DMS153 (cell line): ENCODE data around the gene MTMR4.
A peak's percentile ranks its signal among the peaks of the same experiment; 100 is the strongest.
"Not testable (repeated sequence)": the region's sequence is repeated elsewhere in the genome, so short reads cannot be mapped to it uniquely, and the experiment has no call there.

Source experiments
- DNase-seq: peaks from one replicate; lab custom pipeline; 2025; lab: John Stamatoyannopoulos, UW

The MTMR4 gene

DNA sequence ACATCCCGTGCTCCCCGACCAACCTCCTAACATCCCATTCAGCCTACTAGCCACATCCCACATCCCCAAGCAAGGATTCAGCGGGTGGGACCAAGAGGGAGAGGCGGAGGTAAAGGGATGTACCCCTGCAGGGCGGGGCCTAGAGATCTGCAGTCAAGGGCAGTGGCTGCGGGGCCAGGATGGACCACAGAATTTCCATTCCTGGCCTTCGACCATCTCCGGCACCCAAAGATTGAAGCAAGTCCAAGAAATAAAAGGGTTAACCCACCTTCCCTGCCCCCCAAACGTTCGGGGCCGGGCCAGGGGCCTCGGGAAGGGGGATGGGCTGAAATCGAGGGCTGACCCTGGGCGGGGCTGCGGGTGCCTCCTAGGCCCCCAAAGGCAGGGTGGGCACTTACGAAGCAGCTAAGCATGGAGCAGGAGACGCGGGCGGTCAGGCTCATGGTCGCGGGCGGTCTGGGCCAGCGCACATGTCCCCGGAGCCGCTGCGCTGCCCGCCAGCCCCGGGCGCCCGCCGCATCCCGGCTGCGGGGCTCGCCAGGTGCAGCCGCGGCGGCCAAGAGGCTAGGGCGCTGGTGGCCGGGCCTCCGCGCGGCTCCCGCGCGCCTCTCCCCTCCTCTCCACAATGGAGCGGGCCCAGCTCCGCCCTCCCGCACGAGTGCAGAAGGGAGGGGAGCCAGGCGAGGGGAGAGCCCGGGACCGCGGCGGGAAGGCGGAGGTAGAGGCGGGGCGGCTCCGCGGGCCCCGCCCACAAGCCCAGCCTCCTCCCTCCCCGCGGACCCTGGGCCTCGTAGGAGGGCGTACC lies at the start of gene MTMR4:
TSS of gene MTMR4 (minus strand) at position 674 of the 805 bp plus-strand sequence. CDS start at position 443, 231 bp downstream.
- DNase-seq = peak; percentile 68

DNA sequence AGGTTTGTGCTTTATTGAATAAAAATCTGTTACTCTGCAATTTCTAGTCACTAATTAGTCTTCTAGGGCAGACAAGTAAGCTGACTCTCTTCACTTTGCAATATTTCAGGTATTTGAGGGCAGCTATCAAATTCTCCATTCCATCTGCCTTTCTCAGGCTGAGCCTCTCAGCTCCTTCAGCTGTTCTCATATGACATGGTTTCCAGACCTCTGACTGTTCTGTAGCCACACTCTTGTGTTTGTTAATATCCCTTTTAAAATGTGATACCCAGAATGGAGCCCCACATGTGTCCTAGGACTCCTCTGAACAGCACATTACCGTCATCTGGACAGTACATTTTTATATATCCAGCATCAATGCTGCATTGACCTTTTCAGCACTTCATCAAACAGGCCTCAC lies 46.1 kb upstream of the MTMR4 start:
- no peak for DNase-seq

DNA sequence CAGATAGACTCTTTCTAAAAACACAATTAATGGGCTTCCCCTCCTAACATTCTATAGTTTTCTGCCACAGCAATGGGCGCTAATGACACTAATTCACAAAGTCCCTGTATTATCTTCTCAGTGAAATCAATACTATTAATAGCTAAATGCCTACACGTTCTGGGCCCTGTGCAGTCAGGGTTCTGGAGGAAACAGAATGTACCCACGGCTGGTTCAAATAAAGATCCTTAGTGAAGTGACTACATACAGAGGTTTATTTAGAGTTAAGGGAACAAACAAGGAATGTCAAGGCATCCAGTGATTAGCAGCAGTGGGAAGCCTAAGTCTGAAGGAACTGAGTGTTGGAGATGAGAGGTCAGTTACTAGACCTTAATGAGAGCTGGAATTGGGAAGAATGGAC lies 43.5 kb upstream of the MTMR4 start:
- no peak for DNase-seq

DNA sequence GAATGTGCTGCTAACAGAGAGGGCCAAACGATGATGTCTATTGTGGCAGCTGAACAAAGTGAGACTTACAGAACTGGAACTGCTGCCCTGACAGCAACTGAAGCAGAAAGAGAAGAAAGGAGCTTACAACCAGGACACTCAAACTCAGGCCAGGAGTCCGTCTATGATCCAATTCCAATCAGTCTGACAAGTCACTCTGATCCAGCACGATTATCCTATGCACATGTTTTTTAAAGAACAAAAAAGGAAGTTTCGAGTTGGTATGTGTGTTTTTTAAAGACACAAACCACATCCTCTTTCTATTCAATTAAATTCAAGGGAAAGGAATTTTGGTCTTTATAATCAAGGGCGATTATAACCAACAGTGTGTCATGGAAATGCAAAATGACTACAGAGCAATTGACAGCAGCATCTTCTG lies 42.4 kb upstream of the MTMR4 start:
- no peak for DNase-seq

DNA sequence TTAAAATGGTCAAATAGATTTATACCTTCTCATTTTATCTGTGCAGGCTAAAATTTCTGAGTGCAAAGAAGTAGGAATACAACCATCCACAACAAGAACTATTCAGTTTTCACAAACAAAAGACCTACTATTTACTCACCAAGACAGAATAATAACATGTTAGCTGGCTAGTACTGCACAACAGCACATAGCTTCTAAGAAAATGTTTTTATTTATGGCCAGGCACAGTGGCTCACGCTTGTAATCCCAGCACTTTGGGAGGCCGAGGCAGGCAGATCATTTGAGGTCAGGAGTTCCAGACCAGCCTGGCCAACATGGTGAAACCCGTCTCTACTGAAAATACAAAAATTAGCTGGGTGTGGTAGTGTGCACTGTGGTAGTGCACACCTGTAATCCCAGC lies 40.7 kb upstream of the MTMR4 start:
- DNase-seq = not testable (repeated sequence)

DNA sequence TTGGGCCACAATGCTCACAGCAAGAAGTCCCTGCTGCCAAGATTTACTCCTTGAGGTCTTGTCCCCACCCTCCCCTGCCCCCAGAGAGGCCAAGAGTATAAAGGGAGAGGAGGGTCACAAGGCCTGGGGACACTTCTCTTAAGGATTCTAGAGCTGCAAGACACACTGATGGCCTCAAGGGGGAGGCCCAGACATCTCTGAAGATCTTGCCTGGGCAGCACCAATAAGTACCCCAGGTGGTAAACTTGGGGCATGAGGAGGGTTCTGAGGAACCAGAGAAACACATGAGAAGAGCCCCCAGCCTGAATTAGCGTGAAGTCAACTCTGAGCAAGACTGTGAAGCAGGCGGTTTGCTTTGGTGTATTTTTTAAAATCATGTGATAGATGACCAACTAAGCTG lies 26.8 kb upstream of the MTMR4 start:
- no peak for DNase-seq

DNA sequence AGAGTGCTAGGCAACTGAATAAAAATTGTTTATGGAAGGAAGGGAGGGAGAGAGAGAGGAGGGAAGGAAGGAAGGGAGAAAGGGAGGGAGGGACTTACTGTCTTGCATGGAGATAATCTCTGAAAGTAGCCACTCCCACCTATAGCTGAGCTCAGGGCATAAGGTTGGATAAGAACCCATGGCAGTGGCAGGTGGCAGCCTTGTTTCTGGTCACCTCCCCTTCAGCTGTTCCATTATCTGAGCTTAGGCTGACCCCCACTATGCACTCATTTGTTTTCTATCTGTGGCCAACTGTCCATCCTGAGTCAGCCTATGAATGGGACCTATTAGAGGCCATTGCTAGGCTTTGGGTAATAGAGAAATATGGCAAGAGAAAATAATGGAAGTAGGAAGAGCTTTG lies 25.3 kb upstream of the MTMR4 start:
- no peak for DNase-seq

DNA sequence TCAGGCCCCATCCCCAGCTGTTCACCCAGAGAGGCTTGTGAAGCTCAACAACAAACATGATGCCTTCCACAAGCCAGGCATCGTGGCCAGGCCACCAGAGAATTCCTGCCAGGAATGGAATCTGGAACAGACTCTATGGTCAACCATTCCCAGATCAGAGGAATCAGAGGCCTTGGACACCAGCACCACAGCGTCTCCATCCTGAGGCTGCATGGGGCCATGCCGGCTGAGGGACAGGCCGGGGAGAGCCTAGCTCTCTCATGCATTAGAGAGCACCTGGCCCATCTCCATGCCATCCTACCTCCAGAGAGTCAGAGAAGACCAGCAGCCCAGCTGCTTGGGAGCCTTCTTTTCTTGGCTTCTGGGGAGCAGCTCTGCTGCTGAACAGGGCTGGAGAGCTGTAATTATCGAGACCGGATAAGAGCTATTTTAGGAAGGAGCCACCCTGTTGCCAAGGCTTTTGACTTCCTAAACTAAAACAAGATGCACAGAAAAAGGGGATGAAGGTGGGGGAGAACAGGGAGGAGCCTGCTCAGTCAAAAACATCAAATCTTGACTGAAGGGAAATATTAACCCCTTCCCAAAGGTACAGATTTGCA lies 24.5 kb upstream of the MTMR4 start:
- no peak for DNase-seq

DNA sequence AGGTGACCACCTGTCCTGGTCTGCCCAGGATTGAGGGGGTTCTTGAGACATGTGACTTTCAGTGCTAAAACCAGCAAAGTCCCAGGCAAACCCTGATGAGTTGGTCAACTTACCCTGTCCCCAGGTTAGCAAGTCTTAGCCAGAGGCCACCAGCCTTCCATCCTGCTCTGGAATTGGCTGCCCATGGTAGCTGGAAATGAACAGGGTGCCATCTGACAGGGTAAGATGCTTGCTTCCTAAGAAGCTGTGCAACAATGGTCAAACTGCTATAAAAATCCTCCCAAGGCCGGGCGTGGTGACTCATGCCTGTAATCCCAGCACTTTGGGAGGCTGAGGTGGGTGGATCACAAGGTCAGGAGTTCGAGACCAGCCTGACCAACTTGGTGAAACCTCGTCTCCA lies 22.8 kb upstream of the MTMR4 start:
- no peak for DNase-seq

DNA sequence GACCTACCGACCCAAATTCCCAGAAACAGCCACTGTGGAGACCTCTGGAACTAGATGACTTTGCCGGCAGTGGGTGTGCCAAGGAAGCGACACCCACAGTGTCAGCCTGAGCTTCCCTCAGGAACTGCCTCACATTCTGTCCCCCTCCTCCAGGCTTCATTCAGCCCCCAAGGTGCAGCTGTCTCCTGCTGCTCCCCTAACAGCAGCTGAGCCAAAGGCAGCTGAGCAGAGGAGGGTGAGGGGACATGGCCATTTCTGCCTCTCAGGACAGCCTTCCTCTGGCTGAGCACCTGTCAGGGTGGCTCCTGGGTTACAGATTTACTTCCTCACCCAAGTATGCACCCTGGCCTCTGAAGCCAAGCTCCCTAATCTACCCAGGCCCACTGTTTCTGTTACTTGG lies 22.1 kb upstream of the MTMR4 start:
- DNase-seq = no peak

DNA sequence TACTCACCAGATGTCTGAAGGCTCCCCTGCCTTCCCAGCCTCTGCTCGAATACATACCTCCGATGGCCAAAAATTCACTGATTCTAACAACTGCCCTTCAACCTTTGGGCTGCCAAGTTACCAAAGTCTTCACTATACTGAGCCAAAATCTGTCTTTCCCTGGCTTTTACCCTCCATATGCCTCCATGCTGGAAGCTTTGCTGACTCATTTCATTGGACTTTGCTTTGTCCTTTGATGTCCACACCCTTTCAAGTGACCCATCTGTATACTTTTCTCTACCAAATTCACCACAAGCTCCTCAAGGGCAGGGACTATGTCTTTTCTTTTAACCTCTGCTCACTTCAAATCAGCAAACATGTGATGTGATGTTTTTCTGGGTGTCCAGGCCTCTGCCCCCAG lies 21.0 kb upstream of the MTMR4 start:
- DNase-seq = no peak

DNA sequence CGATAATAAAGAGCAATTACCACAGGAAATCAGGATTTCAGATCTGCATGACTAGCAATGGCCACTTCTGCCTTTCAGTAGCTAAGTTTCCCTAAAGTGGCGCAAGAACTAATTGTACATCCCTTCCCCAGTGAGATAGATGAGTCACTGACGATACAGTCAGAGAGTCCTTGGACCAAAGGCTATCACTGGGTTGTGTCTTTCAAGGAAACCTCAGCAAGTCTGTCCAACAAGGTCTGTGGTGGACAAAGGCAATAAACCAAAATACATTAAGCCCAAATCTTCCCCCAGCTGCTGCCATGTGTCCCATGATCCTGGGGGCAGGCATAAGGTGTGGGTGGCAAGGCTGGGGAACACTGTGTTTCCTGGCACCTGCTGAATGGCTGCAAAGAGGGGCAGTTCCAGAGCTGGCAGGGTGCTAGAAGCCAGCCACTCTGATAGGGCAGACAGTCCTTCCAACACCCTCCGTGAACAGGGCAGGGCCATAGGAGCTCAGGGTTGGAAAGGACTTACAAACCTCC lies 20.5 kb upstream of the MTMR4 start:
- DNase-seq = no peak

DNA sequence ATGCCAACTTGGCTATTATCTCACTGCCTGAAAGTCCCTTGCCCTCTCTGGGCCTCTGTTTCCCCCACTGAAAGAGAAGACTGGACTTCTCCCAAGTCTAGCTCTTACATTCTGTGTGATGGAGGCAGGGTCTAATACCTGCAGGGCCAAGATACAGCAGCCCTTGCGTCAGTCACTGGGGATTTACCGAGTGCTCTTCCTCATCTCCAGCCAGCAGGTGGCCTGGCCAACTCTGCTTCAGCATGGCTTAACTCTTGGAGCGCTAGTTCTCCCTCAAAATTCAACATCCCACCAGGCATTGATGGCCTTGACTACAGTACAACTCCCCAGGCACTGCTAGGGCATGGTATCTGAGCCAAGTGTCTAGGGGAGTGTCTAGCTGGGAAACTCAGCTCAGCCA lies 19.9 kb upstream of the MTMR4 start:
- DNase-seq = no peak

DNA sequence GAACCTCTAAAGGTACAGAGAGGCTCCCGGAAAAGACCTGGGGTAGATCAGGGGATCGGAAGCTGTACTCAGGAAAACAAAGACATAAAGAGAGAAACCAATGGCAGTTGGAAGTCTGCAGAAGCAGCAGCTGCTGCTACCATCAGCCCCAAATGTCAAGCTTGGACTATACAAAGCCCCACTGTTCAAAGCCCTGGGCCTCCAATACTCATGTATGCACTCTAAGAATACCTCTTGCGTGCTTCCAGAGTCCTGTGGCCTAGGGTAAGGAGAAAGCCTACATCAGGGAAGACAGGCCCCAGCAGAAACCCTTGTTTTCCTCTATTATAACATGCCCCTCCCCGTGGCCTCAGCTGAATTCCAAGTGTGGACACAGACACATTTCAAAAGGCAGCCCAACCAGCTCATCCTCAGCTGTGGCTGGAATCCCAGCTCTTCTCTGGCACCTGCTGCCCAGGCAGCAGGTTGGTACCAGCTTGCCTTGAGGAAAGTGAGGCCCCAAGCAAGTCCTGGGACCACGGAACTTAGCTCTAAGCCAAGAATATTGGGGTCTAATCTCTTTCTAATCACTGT lies 19.3 kb upstream of the MTMR4 start:
- no peak for DNase-seq

DNA sequence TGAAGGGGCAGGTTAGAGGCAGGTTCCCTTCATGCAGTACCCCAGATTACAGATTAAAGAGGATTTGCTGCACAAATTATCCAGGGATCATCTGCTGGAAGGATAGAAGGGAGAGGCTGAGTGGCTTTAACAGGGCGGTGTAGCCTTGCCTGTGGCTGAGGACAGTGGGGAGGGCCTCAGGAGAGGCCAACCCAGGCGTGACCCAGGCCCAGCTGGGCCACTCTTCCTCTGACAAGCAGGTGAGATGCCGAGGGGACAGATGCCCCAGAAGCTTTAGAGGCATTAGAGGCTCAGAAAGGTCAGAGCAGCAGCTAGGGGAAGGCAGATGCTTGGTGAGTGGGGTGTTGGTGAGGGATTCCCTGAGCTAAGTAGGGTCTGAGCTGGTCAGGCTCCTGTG lies 18.1 kb upstream of the MTMR4 start:
- no peak for DNase-seq

DNA sequence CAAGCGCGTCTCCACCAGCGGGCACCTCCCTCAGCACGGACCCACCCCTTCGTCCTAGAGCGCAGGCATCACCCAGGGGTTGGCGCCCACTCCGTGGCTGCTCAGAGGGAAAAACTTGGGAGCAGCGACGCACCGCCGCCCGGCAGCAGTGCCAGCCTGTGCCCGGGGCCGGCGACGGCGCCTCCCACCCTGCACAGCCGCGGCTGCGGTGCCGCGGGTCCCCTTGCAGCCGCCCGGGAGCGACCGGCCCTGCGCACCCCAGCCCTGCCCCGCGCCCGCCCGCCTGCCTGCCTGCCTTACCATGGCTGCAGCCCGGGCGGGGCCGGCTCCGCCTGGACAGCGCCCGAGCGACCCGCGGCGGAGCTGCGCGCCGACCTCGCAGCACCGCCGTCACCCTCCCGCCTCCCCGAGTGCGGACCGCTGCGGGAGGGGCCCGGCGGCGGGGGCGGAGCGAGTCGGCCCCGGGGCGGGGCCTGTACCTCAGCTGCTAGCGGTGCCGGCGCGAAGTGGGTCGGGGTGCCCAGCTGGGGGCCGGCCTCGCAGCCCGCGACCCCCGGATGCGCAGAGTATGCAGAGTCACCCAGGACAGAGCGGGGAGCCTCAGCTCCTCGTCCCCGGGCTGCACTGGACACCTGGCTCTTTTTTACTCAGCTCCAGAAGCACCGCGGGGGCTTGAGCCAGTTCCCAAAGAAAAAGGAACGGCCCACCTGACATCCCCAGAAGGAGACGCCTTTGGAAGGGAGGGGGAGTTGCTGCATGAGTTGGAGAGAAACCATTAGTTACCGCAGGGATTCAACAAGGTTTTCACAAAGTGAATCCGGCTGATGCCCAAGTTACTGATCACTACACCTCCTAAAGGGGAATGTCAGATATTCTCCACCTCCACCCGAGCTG lies 17.5 kb upstream of the MTMR4 start:
- DNase-seq = no peak

DNA sequence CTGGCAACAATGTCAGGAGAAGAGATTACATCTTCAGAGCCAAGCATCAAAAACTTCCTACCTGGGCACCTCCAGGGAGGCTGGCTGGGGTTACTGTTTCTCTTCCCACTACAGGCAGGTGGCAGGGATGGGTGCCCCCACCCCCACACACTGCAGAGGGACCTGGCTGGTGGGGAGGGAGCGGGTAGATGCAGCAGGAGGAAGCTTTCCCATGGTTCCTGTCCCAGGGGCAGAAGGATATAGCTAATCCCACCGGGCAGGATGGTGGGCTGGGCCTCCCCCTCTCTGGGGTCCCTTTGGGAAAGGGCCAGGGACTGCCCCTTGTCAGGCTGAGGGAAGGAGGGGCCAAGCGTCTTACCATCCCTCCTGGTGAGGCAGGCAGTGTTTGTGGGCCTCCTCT lies 16.7 kb upstream of the MTMR4 start:
- no peak for DNase-seq

DNA sequence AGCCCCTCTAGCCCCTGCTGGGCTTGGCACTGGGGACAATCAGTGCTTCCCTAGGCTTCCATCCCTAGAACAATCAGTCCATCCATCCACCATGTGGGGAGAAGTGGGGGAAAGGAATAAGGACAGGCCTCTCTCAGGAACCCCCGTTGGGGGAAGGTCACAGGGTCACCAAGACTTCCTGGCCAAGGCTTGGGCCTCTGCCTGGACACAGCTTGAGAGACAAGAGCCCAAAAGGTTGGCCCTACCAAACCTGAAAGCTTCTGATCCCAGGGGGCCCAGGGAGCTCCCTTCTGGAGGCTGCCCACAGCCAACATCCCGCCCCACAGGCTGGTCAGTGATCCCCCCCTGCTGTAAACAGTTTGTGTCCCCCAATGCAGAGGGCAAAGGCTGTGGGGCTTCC lies 16.2 kb upstream of the MTMR4 start:
- no peak for DNase-seq

DNA sequence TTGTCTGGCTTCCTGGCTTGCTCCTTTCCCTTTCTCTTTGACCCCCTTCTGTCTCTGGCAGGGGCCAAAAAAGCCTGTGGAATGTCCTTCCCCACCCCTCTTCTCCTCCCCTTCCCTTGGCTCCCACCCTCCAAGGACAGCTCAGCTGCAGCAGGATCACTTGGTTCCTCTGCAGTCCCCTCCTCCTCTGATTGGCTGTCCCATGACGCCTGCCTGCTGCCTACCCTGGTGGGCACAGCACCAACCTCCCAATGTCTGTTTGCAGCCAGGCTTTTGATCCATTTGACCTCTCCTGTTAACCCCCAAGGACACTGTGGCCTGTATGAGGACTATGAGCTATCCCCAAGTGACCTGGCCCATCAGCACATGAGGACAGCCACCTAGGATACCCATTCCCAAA lies 14.8 kb upstream of the MTMR4 start:
- DNase-seq = no peak

DNA sequence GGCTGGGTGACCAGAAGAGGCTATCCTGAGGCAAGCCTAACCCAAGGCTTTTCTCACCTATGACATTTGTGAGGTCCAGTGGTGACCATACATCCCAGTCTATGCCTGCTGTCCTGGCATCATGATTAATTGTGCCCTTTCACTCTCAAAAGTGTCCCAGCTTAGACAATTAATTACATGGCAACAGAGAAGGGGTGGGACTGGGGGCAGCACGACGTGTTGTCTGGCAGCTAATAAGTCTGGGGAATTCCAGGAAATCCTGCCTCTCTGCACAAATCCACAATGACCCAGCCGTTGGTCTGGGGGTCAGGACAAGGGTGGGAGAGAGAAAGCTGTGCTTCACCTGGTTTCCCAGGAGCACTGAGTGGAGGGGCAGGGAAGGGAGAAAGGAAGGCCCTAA lies 14.0 kb upstream of the MTMR4 start:
- DNase-seq = no peak

DNA sequence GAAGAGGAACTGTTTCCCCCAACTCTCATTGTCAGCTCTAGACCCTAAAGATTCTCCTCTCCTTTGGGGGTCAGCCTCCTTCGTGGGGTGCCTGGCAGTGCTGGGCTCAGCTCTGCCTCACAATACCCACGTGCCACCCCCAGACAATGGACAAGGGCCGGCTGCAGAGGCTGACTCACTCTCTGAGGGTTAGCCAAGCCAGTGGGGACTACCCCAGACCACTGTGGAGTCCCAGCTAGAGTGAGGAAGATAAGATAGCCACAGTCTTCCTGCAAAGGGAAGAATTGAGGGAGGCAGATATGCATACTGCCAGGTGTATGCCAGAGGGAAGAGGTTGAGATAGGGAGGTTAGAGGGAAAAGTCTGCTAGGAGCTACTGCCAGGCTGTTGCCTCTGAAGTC lies 13.5 kb upstream of the MTMR4 start:
- DNase-seq = no peak

DNA sequence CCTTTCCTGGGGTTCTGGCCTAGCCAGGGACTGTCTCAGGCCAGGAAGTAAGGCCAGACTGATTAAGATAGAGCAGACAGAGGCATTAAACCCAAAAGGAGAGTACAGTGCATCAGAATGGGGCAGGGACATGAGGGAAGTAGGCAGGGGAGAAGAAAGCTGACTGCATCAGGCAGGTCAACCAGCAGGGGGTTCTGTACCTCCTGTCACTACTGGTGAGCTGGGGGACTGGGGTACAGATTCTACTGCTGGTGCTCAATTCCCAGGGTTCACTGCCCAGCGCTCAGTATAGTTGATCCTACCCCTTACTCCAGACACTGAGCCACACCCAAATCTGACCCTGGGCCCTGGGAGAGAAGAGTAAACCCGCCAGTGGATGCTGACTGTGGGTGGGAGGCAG lies 12.9 kb upstream of the MTMR4 start:
- no peak for DNase-seq
